ENCODE measurements around the gene ZNF385B. TPM values are rescaled to one million over a fixed set of nuclear protein-coding genes. Genes with fewer than 3 reads are reported as not detected.

The ZNF385B gene
- polyA plus RNA-seq, 5 donors: 4.2 to 7.1 (median 6.1) TPM

Other genes starting within 250 kb of the ZNF385B start
- gene CWC22, start 145.7 kb upstream of the ZNF385B start, polyA plus RNA-seq (ENCODE audit: insufficient read depth in 1 of 5, insufficient read length in 5 of 5, low replicate concordance in 1 of 5): 10 to 100 TPM; 29.8 to 45.5 (median 42.2) TPM